Measurements from ENCODE around the gene ZGLP1.

The ZGLP1 gene

GRCh38 chr19:10325732-10326131, 16.1 kb upstream of the ZGLP1 start:
- no peak for TF ChIP-seq CTCF (conservative IDR thresholded peaks at IDR 0.05; ENCODE audit: low read depth, low read length)
- H3K4me3 ChIP-seq (ENCODE audit: low read depth, low read length), result no peak overlapping the region
- no peak for DNase-seq (ENCODE audit: low read depth)

- no peak for DNase-seq (ENCODE audit: low read depth)
- no peak for TF ChIP-seq CTCF (conservative IDR thresholded peaks at IDR 0.05; ENCODE audit: low read depth, low read length)
- H3K4me3 ChIP-seq (ENCODE audit: low read depth, low read length), result no peak overlapping the region
Observed at GRCh38 chr19:10321874-10322835, 12.5 kb upstream of the ZGLP1 start.

DNA sequence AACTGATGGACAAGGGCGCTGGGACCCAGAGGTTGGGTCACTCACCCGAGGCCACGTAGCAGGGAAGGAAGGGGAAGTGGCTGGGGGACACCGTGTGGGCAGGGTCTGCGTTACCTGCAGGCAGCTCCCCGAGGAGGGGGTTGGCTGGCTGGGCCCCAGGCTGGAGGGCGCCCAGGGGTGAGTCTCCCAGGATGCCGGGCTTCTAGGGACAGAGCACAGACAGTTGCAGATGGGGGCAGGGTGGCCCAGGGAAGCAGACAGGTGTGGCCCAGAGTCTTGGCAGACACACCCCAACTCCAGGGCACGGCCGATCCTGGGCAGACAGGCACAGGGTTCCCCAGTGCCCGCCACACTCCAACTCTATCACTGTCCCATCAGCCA, 11.8 kb upstream of the ZGLP1 start:
- H3K4me3 ChIP-seq (ENCODE audit: low read depth, low read length), result no peak overlapping the region
- no peak for DNase-seq (ENCODE audit: low read depth)
- TF ChIP-seq CTCF (conservative IDR thresholded peaks at IDR 0.05; ENCODE audit: low read depth, low read length), result no peak

GRCh38 chr19:10320602-10321416, 11.2 kb upstream of the ZGLP1 start:
- no peak for DNase-seq (ENCODE audit: low read depth)
- TF ChIP-seq CTCF (conservative IDR thresholded peaks at IDR 0.05; ENCODE audit: low read depth, low read length), result no peak
- no peak overlapping the region for H3K4me3 ChIP-seq (ENCODE audit: low read depth, low read length)

- no peak for DNase-seq (ENCODE audit: low read depth)
- no peak for TF ChIP-seq CTCF (conservative IDR thresholded peaks at IDR 0.05; ENCODE audit: low read depth, low read length)
- H3K4me3 ChIP-seq (ENCODE audit: low read depth, low read length), result no peak overlapping the region
Observed at GRCh38 chr19:10318807-10319682, 9.4 kb upstream of the ZGLP1 start.

DNA sequence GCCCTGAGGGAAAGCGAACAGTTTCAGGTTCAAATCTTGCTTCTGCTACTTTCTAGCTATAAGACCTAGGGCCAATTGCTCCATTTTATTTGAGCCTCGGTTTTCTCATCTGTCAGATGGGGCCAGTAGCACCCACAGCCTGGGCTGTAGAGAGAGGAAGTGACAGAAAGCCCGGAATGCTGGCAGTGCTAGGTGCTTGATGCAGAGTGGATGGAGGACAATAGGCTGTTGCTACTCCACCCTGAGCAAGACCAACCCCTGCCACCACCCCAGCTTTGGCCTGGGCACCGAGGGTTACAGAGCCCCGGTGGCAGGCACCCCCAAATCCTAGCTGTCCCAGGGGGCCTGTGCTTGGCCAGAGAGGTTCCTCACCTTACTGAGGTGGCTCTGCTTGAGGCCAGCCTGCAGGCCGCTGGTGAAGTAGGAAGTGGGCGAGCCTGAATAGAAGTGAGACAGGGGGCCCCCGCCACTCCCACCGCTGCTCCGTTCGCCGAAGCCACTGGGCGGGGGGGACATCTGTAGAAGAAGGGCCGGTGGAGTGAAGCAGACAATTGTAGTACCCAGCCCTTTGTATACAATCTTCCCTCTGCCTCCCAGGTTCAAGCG, 8.3 kb upstream of the ZGLP1 start:
- no peak overlapping the region for H3K4me3 ChIP-seq (ENCODE audit: low read depth, low read length)
- TF ChIP-seq CTCF (conservative IDR thresholded peaks at IDR 0.05; ENCODE audit: low read depth, low read length), result no peak
- no peak for DNase-seq (ENCODE audit: low read depth)

All from choroid plexus epithelial cell (primary cell).